NCI-H345 treated with DMSO at 0.1 percent for 48 hours (cell line): Measurements from ENCODE around the gene NANOS3.
"Not testable (repeated sequence)": the region's sequence is repeated elsewhere in the genome, so short reads cannot be mapped to it uniquely, and the experiment has no call there.

Experiments used
- DNase-seq: peaks from one replicate; lab custom pipeline; 2025; ENCODE audit not compliant: unreplicated experiment; lab: John Stamatoyannopoulos, UW

The NANOS3 gene

DNA sequence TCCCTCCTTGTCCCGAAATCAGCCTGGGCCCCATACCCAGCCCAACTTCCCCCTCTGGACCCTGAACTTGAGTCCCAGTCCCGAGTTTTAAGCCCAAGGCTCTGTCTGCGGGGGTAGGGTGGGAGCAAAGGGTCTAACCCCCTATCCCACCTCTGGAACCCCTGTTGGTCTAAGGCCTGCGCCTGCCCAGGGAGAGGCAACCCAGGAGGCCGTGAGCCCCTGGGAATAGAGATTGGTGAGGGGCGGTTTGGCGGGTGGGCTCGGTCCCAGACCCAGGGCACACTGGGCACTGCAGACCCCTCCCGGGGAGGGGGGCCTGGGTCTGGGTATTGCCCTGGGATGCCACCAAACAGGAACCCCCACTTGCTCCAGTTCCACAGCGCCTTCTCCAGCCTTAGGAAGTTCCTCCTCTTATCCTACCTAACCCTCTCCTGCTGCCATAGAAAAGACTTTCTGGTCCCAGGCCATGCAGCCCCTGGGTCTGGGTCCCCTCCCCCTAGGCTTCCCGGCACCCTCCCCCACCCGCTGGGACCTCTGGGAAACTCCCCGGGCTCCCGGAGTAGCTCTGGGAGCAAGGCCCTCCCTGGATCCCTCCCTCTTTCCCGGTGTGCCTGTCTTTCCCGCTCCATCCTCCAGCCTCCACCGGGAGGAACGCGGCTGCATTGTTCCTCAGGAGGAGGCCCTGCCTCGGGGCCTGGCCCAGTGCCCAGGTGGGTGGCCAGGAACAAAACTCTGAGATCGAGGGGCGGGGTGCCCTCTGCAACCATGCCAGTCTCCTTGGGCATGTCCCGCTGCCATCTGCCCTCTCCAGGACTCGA, 33.6 kb upstream of the NANOS3 start:
- peak; percentile 37 for DNase-seq

DNA sequence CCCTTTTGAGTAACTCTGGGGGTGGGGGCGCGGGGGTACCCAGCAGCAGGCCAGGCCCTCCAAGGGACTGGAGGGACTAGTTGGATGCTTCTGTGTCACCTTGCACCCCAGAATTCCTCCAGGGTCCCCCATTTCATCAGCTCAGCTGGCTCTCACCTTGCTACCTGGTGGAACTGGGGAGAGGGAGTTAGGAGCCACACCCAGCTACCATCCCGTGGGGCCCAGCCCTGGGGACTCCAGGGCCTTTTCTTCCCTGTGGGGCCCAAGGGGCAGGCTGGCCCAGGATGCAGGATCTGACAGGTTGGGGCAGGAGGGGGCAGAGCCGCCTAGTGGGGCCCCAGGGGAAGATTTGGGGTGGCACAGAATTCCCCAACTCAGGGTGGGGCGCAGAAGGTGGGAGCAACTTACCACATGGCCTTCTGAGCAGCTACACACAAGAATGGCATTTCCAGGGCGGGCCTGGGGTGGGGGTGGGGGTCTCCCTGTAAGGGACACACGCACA, 32.8 kb upstream of the NANOS3 start:
- DNase-seq = no peak

DNA sequence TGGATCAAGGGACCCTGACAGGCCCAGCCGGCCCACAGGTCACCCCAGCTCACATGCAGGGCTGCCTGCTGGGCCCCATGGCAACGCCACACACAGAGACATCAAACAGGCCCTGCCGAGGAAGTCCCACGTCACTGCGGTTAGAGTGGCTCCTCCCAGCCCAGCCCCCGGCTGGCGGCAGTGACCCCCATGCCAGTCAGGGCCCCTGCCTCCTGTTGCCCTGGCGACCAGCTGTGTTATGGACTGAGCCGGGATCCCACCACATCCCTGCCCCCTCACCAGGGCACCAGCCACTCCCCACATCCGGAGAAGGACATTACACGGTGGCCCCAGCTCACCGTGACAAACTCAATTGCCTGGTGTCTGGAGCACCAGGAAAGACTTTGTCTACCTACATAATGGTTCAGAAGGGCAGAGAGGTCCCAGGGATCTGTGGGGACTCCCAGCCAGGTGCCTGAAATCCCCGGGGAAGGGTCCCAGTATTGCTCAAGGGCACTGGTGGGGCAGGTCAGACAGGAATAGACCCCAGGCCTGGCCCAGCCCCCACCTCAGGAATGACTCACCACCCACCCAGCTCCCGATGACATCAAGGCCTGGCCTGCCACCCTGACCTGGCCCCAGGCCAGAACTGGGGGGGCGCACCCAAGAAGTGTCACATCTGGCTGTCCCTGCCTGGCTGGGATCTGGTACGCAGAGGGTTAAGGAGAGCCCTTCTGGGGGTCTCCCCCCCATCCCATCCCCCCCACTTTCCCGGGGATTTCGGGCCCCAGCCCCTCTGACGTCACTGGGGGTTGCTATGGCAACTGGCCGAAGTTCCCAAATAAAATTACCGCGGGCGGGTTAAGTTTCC, 30.2 kb upstream of the NANOS3 start:
- DNase-seq = peak; percentile 26

DNA sequence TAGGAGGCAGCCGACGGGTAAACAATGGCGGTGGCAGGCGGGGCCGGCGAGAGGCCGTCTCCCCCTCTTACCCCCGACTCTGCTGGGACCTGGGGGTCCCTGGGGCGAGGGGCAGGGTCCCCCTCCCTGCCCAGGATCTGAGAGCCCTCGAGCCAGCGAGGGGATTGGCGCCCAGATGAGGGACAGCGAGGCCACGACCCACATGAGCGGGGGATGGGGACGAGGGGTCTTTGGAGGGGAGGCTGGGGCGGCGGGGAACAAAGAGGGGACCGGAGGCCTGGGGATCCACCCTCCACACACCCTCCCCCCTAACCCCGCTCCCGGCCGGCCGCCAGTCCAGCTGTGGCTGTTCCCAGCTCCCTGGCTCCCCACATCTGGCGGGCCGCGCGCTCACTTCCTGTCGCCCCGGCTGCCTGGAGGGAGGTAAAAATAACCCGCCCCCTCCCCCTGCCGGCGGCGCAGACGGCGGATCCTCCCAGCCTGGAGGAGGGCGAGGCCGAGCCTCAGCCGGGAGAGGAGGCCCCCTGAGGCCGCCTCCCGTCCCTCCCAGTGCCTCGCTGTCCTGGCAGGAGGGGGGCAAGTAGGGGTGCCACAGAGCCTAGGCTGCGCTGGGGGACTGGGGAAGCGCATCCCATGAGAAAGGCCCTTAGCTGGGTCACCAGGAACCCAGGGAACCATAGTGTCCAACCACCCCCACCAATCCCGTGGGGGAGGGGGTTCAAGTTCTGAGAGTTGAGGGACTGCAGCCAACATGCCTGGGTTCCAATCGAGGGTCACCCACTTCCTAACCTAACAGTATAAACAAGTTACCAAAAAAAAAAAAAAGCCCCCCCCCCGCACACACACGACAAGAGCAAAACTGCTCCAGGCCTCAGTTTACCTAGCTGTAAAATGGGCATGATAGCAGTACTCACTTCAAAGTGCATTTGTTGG, 29.3 kb upstream of the NANOS3 start:
- DNase-seq = no peak

DNA sequence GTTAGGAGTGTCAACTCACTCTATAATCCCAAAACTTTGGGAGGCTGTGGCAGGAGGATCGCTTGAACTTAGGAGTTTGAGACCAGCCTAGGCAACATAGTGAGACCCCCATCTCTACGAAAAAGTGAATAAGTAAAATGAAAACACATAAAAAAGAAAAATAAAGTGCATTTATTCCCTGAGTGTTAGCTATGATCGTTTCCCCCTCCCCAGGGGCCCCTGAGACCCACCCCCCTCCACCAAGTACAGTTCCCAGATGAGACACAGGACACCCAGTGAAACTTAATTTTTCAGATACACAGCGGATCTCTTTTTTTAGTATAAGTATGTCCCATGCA, 28.6 kb upstream of the NANOS3 start:
- DNase-seq = no peak

DNA sequence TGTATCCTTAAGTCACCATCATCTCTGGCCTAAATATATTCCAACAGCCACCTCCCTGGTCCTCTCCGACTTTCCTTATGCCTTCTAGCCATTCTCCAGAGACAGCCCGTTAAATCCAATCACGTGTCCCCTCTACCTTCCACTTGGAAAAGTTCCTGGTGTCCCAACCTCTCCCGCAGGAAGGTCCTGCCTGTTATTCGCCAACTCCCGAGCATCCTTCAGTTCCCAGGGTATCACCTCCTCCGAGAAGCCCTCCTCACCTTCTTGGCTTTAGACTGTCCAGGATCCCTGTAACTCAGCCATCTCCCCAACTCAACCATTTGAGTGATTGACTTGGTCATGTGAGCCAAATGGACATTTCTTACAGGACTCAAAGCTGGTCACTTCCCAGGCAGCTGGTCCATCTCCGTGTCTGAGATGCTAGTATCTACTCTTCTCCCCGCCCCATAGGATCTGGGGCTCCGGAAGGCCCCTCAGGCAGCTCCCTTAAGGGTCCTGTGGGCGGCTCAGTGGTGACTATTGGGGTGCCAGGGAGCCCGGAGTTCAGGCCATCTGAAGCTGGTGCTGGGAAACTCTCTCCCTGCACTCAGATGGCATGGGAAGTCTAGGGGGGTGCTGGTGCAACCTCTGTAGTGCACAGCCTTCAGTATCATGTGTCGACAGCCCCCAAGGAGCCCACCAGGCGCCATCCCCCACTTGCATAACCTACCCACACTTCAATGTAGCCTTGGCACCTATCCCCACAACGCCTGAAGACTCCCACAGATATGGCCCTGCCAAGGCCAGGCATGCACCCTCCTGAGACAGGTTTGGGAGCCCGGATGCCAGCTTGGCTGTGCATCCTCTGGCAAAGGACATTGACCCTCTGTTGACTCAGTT, 27.9 kb upstream of the NANOS3 start:
- DNase-seq = no peak

DNA sequence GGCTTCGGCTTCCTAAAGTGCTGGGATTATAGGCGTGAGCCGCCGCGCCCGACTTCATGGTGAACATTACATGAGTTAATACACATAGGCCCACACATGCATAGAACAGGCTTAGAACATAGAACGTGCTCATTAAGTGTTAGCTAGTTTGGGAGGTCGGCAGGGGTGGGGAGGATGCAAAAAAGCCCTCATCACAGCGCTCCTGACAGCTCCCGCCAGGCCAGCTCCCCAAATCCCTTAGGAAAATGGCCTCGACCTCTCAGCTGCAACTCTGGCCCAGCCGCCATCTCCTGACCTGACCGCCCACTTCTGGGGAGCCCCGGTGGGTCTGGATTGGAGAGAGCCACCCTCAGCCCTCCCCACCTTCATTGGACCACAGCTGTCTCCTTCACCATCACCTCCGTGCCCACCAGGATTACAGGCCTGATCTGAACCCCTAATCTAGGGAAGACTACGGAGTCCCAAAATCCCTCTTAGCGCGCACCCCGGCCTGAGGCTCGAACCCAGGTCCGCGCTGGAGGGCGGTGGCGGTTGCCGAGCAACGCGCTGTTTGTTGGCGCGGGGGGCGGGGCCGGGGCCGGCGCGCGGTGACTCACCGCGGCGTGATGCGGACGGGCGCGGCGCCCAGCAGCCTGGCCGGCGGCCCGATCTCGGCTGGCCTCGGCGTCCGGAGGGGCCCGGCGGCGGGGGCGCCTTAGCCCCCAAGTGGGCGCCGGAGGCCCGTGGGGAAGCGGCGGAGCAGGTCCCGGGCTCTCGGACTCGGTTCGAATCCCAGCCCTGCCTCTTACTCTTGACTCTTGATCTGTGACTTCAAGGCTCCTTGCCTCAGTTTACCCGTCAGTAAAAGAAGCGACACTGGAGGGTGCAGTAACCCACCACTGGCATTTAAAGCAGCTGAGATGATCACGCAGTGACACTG, 26.7 kb upstream of the NANOS3 start:
- no peak for DNase-seq

DNA sequence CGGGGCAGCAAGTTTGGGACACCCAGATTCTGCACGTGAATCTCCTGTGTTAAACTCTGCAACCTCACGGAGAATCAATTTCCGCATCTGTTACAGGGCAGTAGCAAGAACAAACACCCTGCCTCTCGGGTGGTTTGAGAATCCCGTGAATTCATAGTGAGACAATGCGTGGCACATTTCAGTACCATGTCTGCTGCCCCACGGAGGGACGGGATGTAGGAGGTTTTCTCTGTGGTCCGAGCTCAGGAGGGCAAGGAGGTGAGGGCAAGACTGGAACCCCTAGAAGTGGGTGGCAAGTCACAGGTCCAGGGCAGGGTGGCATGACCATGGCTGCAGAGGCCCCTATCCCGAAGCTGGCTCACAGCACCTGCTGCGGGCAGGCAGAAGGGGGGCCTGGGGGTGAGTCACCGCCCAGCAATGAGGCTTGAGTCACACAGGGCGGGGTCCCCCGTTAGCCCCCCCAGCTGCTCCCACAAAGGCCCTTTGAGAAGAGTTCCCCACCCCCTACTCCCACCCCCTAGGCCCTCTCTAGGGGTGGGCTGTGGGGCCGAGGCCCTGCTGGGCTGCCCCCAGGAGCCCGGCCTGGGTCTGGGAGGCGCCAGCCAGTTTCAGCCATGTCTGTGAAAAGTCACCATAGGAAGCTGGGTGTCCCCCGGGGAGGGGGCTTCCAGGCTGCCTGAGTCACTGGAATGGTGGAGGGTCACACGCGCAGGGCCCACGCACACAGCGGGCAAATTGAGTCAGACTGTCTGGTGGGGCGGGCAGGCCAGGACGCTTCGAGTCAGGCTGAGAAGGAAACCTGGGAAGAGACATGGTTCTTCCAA, 25.8 kb upstream of the NANOS3 start:
- no peak for DNase-seq

DNA sequence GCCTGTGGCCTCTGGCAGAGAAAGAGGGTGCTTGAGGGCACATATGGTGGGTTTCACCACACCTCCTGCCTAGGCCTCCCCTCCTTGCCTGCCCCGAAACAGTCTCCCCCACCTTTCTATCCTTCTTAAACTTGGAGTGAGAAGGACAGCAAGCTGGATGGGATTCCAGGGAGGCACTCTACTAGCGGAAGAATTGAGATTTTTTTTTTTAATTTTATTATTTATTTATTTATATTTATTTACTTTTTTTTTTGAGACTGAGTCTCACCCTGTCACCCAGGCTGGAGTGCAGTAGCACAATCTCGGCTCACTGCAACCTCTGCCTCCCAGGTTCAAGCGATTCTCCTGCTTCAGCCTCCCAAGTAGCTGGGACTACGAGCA, 25.2 kb upstream of the NANOS3 start:
- not testable (repeated sequence) for DNase-seq

DNA sequence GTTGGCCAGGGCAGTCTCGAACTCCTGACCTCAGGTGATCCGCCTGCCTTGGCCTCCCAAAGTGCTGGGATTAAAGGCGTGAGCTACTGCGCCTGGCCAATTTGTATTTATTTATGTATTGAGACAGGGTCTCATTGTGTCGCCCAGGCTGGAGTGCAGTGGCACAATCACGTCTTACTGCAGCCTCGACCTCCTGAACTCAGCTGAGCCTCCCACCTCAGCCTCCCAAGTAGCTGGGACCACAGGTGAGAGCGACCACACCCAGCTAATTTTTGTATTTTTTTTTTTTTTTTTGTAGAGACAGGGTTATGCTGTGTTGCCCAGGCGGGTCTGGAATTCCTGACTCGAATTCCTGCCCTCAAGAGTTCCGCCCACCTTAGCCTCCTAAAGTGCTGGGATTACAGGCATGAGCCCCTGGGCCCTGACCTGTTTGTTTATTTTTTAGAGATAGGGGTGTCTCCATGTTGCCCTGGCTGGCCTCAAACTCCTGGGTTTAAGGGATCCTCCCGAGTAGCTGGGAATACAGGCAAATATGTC, 24.7 kb upstream of the NANOS3 start:
- DNase-seq = not testable (repeated sequence)

DNA sequence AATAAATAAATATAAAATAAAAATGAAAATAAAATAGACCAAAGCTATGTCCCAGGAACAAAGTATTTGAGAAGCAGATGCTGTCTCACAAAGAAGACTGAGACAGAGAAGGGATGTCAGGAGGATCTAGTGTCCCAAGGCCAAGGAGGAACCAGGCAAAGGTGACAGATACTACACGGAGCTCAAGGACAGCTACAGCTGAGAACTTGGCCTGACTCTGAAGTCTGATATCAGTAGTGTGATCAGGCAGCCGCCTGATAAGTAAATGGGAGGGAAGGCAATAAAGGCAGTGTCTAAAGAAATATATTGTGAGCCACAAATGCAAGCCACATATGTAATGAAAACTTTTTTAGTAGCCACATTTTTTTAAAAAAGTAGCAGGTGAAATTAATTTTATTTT, 20.4 kb upstream of the NANOS3 start:
- no peak for DNase-seq

DNA sequence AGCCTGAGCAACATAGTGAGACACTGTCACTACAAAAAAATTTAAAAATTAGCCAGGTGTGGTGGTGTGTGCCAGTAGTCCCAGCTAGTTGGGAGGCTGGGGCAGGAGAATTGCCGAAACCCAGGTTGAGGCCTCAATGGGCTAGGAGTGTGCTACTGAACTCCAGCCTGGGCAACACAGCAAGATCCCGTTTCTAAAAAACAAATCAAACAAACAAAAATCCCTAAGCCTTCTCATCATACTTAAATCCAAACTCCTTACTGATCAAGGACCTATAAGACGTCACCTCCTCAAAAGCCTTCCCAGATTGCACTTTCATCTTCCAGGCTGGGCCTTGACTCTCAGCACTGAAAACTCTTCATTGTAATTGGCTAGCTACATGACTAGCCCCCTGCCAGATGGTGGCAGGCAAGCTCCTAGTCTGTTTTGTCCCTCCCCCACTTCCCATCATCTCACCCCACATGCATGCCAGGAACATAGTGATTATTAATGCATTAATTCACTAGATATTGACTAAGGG, 17.5 kb upstream of the NANOS3 start:
- DNase-seq = no peak

DNA sequence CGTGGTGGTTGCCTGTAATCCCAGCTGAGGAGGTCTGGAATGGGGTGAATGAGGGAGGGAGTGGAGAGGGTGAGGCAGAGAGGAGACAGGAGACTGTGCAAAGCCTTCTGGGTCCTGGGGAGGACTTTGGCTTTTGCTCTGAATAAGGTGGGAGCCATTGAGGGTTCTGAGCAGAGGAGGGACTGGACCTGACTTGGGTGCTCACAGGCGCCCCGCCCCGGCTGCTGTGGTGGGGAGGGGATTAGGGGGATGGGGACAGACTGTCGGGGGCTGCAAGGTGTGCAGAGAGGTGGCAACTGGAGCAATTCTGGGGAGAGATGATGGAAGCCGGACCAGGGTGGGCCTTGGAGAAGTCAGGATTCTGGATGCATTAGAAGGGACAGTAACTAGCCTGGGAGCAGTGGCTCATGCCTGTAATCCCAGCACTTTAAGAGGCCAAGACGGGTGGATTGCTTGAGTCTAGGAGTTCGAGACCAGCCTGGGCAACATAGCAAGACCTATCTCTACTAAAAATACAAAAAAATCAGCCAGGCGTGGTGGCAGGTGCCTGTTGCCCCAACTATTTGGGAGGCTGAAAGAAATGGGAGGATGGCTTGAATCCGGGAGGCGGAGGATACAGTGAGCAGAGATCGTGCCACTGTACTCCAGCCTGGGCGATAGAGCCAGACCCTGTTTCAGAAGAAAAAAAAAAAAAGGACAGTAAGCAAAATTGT, 16.1 kb upstream of the NANOS3 start:
- no peak for DNase-seq

DNA sequence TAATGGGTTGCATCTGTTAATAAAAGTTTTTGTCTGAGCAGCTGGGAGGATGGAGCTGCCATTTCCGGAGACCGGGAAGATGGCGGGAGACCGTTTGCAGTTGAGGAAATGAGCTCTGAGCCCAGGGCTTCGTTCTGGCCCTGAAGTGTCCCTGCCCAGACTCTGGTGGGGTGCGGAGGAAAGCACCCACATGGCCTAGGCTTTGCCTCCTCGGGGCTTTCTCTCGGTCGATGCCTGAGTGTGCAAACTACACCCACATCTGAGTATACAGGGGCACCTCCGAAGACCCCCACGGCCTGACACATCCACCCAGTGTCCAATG, 15.6 kb upstream of the NANOS3 start:
- DNase-seq = no peak

DNA sequence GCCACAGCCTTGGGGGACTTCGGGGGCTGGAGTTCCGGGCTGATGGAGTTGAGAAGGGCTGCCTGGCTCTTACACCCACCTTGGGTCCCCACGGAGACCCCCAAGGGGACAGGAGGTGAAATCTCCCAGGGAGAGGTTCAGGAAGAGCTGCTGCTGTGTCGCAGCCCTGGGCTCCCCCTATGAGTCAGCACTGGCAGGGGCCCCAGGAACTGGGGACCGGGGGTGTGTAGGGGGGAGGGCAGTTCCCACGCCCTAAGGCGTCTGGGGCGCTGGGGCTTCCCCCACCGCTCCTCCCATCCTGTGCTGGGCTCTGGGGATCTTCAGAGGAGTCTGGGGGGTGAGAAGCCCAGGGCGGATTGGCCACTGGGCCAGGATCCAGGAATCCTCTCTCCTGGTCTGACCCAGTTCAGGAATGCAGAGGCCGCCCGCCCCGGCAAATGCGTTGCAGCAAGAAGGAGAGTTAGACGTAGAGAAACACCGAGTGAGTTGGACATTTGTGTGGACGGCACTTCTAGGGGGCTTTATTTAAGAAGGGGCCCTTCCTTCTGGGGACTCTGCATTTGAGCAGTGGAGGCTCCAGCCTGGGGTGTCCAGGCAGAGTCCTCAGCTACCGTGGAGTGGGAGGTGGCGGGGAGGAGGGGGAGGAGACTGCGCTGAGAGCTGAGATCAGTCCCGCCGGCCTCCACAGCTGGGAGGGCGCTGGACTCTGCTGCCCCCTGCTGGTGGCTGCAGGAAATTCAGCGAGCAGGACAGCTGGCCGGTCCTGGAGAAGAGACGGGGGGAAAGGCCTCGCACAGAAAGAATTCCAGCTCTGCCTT, 15.0 kb upstream of the NANOS3 start:
- peak; percentile 23 for DNase-seq

DNA sequence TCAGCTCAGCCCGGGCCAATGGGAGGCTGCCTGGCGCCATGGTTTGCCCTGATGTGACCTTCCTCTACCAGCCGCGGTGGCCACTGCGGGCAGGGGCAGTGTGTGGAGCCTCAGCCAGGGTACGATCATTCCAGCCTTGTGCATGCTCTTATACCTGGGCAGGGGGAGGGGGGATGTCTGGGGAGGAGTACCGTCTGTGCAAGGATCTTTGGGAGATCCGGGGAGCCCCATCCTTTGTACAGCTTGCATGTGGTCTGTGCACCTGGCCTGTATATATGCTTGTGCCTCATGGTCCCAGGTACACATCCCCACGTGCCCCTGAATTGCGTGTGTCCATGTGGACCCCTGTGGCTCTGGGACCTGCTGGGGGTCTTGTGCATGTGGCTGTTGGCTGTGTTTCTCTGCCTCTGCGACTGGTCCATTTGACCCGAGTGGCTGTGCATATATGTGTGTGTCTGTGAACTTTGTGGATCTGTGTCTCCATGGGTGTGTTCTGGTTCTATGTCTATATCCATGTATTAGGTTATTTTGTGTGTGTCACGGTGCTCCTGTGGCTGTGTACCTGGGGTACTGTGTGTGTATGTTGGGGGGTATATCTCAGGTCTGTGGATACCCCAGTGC, 12.8 kb upstream of the NANOS3 start:
- DNase-seq = no peak
